Stomach smooth muscle (tissue), 2 donors: ENCODE measurements around the gene STK32C.
"Not testable (repeated sequence)": the region's sequence is repeated elsewhere in the genome, so short reads cannot be mapped to it uniquely, and the experiment has no call there.

ENCODE experiments used
- H3K27ac ChIP-seq: one replicate; pipeline ENCODE4 v1.7.0; 2013; ENCODE audit warnings: mild to moderate bottlenecking, low read length, inconsistent platforms
- H3K27me3 ChIP-seq, 2 donors: one replicate each; pipeline ENCODE4 v1.7.0; 2013; ENCODE audit warnings: low read length in 2 of 2; ENCODE audit not compliant: insufficient read depth in 2 of 2, control insufficient read depth in 1 of 2
- H3K36me3 ChIP-seq, 2 donors: one replicate each; pipeline ENCODE4 v1.7.0; 2013; ENCODE audit warnings: low read length in 2 of 2; ENCODE audit not compliant: control insufficient read depth in 2 of 2, insufficient read depth in 2 of 2
- H3K4me1 ChIP-seq: one replicate; pipeline ENCODE4 v1.7.0; 2013; ENCODE audit warnings: low read length; ENCODE audit not compliant: control insufficient read depth, insufficient read depth
- H3K4me3 ChIP-seq, 2 donors: one replicate each; pipeline ENCODE4 v1.7.0; 2013; ENCODE audit warnings: low read length in 2 of 2
- H3K9ac ChIP-seq, 2 donors: one replicate each; pipeline ENCODE4 v1.7.0; 2013; ENCODE audit warnings: low read length in 2 of 2, mild to moderate bottlenecking in 1 of 2
- H3K9me3 ChIP-seq, 2 donors: one replicate each; pipeline ENCODE4 v1.7.0; 2013; ENCODE audit warnings: low read length in 2 of 2; ENCODE audit not compliant: control insufficient read depth in 2 of 2
- donor health status: healthy.
- donor health status: Pancreatic carcinoma.

The STK32C gene

DNA sequence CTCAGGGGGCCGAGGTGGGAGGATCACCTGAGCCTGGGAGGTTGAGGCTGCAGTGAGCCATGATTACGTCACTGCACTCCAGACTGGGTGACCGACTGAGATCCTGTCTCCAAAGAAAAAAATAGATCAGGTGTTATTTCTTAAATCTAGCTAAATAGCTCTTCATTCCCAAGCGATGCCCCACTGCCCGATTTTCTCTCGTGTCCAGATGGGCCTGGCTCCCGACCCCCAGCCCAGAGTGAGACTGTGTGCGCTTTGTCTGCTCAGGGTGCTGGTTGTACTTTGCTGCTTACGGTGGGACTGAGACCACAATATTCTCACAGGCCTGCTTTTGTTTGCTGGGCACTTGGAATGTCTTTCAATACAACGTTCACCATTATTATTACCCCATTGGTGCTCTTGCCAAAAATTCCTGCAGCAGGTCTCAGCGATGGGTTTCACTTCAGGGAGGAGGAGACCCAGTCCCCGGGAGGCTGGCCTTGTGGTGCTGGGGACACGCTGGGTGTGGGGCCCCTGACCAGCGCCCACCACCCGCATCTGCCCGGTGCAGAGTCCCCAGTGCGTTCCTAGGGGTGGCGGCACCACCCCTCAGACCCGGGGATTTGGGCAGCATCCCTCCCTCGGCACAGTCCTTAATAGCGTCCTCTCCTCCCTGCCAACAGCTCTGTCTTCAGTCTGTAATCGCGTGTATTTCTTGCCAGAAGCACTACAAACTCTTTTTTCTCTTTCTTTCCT lies 141.4 kb downstream of the STK32C start:
- Histone ChIP-seq H3K4me3 (no peak overlapping the region), H3K9ac (no peak overlapping the region), H3K27ac (no peak overlapping the region), H3K36me3 (no peaks in the 10 kb centered on the region), H3K27me3 (peaks cover 0 to 4% of the 10 kb centered on the region in 2 donors), H3K9me3 (no peaks in the 10 kb centered on the region), H3K4me1 (peaks cover 3% of the 10 kb centered on the region)

DNA sequence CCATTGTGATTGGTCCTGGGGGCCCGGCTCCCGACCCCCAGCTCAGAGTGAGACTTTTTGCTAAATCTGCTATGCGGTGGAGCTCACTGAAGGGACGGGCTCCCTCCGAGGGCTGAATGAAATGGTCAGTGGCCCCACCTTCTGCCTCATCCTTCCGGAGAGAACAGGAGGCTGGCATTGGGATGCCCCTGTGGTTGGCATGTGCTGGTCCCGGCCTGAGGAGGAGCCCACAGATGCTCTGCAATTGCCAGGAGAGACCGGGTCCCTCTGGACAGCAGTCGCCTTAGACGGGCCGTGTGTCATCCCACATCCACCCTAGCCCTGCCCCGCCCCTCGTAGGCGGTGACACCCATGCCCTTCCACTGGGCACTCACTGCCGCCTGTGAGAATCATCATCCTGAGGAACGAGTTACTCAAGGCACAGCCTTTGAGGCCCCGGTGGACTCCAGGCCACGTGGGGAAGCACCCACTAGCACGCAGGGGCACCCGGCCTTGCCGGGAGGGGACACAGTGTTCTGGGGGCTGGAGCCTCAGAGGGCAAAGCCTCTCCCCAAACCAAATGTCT lies 142.3 kb downstream of the STK32C start:
- Histone ChIP-seq H3K36me3 (no peaks in the 10 kb centered on the region), H3K9ac (no peak overlapping the region), H3K4me1 (peaks cover 3% of the 10 kb centered on the region), H3K9me3 (no peaks in the 10 kb centered on the region), H3K4me3 (no peak overlapping the region), H3K27me3 (peaks cover 0 to 4% of the 10 kb centered on the region in 2 donors), H3K27ac (no peak overlapping the region)

DNA sequence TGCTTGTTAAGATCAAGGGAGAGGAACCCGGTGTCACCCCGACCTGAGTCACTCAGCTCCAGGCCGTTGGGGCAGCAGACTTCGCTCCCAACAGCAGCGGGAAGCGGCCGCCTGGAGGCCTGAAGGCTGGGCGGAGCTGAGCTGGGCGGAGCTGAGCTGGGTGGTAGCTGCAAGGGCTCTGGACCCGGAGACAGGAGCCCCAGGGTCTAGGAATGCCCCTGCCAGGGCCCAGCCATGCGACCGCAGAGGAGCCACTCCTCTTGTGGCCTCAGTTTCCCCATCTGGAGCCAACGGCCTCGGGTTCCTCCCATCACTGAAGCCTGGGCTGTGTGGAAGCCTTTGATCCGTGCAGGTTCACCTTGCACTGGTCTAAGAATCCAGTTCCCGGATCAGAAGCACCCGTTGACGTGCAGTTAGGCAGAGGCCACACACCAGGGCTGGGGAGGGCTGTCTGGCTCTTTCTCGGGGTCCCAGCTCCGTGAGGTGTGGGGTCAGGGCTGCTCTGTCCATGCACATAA lies 142.9 kb downstream of the STK32C start:
- peaks cover 3% of the 10 kb centered on the region for H3K4me1 ChIP-seq
- no peaks in the 10 kb centered on the region for H3K9me3 ChIP-seq
- no peak overlapping the region for H3K4me3 ChIP-seq
- H3K36me3 ChIP-seq: no peaks in the 10 kb centered on the region
- H3K9ac ChIP-seq: no peak overlapping the region
- H3K27ac ChIP-seq: no peak overlapping the region
- H3K27me3 ChIP-seq: peaks cover 0 to 4% of the 10 kb centered on the region in 2 donors

DNA sequence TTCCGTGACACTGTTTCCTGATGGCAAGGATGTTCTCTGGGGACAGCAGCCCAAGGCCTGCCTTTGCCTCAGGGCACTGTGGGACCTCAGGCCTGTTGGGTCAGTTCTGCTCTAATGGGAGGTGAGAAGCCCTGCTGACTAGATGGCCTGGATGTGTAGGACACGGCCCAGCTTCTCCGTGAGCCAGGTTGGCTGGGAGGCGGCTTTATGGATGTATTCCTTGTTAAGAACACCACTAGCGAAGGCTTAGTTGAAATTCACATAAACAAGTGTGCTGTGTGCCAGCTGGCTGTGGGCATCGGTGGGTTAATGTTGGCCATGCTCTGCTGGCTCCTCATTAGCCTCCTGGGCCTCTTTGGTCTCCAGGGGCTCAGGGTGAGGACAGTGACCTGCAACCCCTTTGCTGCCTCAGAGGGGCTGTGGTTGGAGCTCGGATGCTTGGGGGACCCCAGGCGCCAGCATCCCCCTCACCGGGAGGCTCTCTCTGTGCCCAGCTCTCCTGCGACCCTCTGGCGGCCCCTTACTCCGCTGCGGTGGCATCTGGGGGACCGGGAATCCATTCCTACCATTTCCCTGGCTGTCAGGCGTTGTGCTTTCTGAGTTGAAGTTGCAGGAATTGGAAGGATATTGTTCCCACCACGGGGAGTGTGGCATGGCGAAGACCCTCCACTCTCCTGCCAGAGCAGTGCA lies 143.8 kb downstream of the STK32C start:
- H3K4me1 ChIP-seq: peaks cover 3% of the 10 kb centered on the region
- no peak overlapping the region for H3K4me3 ChIP-seq
- no peak overlapping the region for H3K9ac ChIP-seq
- H3K27ac ChIP-seq: no peak overlapping the region
- H3K9me3 ChIP-seq: no peaks in the 10 kb centered on the region
- peaks cover 0 to 4% of the 10 kb centered on the region in 2 donors for H3K27me3 ChIP-seq
- no peaks in the 10 kb centered on the region for H3K36me3 ChIP-seq

DNA sequence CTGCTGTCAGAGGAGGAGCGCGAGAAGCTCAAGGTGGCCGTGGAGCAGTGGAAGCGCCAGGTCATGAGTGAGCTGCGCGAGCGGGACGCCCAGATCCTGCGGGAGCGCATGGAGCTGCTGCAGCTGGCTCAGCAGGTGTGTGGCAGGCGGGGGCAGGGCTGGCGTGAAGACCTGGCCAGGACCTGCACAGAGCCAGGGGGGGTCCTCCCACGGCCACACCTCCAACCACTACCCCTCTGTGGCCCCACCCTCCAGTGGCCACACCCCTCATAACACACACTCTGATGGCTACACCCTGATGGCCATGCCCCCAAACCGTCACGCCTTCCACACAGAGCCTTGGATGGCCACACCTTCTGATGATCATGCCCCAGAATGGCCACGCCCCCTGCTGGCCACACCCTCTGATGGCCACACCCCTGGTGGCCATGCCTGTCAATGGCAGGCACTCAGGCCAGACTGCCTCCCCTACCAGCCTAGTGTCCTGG lies 144.4 kb downstream of the STK32C start:
- Histone ChIP-seq H3K27ac (no peak overlapping the region), H3K36me3 (no peaks in the 10 kb centered on the region), H3K4me1 (peaks cover 3% of the 10 kb centered on the region), H3K9ac (no peak overlapping the region), H3K9me3 (no peaks in the 10 kb centered on the region), H3K27me3 (peaks cover 0 to 4% of the 10 kb centered on the region in 2 donors), H3K4me3 (no peak overlapping the region)

DNA sequence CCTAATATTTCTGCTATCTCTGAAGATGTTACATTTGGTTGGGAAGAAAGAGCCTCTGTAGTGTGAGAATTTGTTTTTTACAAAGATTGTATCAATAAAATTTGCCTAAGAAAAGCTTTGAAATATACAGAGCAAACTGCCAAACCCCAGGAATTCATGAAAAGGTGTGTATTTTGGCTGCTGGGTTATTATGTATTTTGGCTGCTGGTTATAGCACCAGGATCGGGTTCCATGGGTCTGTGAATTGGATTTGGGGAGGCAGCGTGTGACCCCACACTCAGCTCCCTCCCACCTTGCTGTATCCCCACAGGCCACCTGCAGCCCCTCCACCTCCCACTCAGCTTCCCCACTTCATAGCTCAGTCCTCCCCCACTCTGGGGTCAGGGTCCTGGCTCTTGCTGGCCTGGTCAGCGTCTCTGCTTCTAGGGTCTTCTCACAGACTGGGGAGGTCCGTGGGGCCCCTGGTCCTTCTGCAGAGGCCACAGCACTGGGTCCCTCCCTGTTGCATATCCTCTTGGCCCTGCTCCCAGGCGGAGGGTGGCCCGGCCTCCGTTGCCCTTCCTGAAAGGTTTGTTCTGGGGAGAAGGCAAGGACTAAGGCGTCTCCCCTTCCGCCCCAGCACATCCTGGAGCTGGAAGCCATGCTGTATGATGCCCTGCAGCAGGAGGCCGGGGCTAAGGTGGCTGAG lies 145.0 kb downstream of the STK32C start:
- Histone ChIP-seq H3K9ac (no peak overlapping the region), H3K27ac (no peak overlapping the region), H3K9me3 (no peaks in the 10 kb centered on the region), H3K36me3 (no peaks in the 10 kb centered on the region), H3K4me3 (no peak overlapping the region), H3K27me3 (peaks cover 0 to 4% of the 10 kb centered on the region in 2 donors), H3K4me1 (peaks cover 3% of the 10 kb centered on the region)

DNA sequence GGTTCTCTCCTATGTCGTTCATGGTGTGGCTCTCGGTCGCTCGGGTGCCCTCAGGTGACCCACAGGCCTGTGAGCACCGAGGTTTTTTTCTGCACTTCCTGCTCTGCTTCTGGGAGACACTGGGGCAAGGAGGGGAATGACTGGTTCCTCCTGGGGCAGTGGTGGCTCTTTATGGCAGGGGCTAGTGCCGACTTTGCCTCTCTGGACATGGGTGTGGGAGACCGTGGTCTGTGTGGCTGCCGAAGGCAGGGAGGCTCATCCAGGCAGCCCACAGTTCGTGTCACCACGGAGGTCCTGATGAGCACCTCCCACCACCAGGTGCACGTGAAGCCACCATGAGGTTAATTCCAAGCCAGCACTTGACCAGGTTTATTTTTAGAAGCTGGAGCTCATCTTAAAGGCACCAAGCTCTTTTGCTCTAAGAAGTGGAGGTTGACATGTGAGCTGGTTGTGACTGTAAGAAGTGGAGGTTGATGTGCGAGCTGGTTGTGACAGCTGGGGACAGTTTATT lies 145.7 kb downstream of the STK32C start:
- H3K36me3 ChIP-seq: no peaks in the 10 kb centered on the region
- no peak overlapping the region for H3K4me3 ChIP-seq
- no peaks in the 10 kb centered on the region for H3K9me3 ChIP-seq
- H3K27ac ChIP-seq: no peak overlapping the region
- peaks cover 0 to 4% of the 10 kb centered on the region in 2 donors for H3K27me3 ChIP-seq
- H3K9ac ChIP-seq: no peak overlapping the region
- peaks cover 3% of the 10 kb centered on the region for H3K4me1 ChIP-seq

DNA sequence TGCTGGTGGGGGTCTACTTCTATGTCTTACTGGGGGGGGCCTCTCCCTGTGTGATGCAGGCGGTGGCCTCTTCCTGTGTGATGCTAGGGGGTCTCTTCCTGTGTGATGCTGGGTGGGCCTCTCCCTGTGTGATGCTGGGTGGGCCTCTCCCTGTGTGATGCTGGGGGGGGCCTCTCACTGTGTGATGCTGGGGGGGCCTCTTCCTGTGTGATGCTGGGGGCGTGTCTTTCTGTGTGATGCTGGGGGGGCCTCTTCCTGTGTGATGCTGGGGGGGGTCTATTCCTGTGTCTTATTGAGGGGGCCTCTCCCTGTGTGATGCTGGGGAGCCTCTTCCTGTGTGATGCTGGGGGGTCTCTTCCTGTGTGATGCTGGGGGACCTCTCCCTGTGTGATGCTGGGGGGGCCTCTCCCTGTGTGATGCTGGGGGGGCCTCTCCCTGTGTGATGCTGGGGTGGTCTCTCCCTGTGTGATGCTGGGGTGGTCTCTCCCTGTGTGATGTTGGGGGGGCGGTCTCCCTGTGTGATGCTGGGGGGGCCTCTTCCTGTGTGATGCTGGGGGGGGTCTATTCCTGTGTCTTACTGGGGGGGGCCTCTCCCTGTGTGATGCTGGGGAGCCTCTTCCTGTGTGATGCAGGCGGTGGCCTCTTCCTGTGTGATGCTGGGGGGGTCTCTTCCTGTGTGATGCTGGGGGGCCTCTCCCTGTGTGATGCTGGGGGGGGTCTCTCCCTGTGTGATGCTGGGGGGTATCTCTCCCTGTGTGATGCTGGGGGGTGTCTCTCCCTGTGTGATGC lies 146.7 kb downstream of the STK32C start:
- H3K27ac ChIP-seq: not testable (repeated sequence)

DNA sequence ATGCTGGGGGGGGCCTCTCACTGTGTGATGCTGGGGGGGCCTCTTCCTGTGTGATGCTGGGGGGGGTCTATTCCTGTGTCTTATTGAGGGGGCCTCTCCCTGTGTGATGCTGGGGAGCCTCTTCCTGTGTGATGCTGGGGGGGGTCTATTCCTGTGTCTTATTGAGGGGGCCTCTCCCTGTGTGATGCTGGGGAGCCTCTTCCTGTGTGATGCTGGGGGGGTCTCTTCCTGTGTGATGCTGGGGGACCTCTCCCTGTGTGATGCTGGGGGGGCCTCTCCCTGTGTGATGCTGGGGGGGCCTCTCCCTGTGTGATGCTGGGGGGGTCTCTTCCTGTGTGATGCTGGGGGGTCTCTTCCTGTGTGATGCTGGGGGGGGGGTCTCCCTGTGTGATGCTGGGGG lies 147.5 kb downstream of the STK32C start:
- not testable (repeated sequence) for H3K4me3 ChIP-seq, H3K27me3 ChIP-seq, H3K36me3 ChIP-seq, H3K9ac ChIP-seq, H3K27ac ChIP-seq, H3K4me1 ChIP-seq, H3K9me3 ChIP-seq

More for the DNA sequence above, 146.7 kb downstream of the STK32C start:
- H3K9ac ChIP-seq, H3K9me3 ChIP-seq, H3K27me3 ChIP-seq, H3K4me1 ChIP-seq, H3K4me3 ChIP-seq, H3K36me3 ChIP-seq: not testable (repeated sequence)
